ENCODE measurements around the gene PPA1. TPM values are rescaled to one million over a fixed set of nuclear protein-coding genes. Genes with fewer than 3 reads are reported as not detected.
"Not testable (repeated sequence)": the region's sequence is repeated elsewhere in the genome, so short reads cannot be mapped to it uniquely, and the experiment has no call there.

The PPA1 gene
- total RNA-seq, 1 experiment from 2014 or later: 225 TPM

DNA sequence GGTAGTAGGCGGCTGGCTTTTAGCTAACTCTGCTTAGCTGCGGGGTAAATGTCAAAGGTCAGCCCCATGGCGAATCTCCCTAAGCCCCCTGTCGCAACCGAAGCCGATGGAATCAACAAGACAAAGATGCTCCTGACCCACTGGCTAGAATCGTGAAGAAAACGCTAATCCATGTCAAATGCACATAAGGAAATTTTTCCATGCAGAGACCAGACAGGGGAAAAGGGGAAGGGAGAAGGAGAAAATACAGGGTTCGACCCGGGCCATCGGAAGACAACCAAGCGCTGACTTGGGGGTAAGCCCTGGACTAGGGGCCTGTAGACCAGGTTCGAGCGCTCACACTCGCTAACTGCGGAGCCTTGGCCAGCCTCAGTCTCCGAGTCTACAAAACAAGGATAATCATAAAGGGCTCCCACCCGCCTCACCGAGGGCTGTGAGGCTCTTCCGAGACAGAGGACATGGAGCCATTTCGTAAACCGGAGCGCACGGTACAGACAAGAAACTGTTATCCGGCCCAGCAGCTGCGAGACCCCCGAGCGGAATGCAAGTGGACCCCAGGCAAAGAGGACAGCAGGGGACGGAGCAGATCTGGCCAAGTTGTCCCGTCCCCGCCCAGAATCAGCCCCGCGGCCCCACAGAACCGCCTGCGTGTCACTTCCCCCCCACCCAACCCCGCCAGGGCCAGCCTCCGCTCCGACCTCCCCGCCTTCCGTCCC, 63.4 kb downstream of the PPA1 start:
- no peak for DNase-seq (ENCODE audit: low read depth)

DNA sequence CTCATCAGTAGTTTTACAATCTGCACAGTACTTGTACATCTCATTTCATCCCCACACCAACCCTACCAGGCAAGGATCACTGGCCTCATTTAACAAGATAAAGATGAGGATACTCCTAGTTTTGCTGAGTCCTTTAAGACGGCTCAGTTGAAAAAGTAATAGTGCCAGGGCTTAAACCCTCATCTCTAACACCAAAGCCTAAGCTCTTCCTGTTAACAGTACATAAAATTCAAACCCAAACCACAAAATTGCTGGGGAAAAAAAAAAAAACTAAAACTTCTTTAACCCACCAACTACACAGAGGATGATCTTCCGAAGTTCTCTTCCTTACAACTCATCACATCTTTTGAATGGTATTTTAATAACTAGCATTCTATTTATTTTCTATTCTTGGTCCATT, 64.2 kb downstream of the PPA1 start:
- DNase-seq (ENCODE audit: low read depth): no peak

GRCh38 chr10:70167246-70167645, 66.0 kb downstream of the PPA1 start:
- no peak for DNase-seq (ENCODE audit: low read depth)

DNA sequence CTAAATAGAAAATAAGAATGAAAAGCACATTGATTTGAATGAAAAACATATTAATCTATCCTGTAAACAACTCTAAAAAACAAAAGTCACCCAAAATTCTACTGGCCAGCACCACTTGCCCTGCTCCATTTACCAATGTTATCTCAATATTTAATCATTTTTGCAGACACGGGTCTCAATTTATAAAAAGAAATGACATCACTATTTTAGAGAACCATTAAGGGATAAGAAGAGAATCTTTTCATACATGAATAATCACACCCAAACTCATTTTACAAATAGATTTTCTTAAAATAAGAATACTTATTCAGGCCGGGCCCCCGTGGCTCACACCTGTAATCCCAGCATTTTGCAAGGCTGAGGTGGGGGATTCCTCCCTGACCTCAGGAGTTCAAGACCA, 66.8 kb downstream of the PPA1 start:
- DNase-seq (ENCODE audit: low read depth): no peak

DNA sequence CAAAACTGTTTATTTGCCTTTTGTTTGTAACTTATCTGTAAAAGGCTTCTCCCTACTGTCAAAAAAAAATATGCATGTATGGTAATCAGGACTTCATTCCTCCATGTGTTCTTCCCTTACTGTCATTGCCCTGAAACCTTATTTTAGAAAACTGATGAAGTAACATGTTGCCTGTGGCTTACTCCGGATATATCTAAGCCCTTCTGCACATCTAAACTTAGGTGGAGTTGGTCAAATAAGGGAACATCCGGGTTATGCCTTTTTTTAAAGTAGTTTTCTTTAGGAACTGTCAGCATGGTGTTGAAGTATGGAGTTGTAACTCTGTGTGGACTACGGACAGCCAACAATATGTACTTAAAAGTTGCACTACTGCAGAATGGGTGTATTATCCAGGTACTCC, 69.1 kb downstream of the PPA1 start:
- DNase-seq (ENCODE audit: low read depth): no peak

DNA sequence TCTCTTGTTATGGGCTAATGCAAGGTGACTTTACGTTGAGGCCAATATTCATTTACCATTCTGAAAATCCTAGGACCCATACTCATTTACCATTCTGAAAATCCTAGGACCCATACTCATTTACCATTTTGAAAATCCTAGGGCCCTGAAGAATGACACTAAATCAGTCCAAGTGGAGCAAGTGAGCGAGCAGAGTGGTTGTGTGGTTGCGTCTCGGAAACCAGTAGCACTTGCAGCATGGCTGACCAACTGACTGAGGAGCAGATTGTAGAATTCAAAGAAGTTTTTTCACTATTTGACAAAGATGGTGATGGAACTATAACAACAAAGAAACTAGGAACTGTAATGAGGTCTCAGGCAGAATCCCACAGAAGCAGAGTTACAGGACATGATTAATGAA, 69.8 kb downstream of the PPA1 start:
- DNase-seq (ENCODE audit: low read depth): no peak

DNA sequence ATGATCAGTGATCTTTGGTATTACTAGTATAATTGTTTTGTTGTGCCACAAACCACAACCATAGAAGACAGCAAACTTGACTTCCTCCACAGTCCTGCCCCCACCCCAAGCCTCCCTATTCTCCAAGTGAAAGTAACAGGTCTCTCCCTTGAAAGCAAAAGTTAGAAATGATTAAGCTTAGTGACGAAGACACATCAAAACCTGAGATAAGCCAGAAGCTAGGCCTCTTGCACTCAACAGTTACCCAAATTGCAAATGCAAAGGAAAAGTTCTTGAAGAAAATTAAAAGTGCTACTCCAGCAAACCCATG, 70.4 kb downstream of the PPA1 start:
- DNase-seq (ENCODE audit: low read depth): no peak

DNA sequence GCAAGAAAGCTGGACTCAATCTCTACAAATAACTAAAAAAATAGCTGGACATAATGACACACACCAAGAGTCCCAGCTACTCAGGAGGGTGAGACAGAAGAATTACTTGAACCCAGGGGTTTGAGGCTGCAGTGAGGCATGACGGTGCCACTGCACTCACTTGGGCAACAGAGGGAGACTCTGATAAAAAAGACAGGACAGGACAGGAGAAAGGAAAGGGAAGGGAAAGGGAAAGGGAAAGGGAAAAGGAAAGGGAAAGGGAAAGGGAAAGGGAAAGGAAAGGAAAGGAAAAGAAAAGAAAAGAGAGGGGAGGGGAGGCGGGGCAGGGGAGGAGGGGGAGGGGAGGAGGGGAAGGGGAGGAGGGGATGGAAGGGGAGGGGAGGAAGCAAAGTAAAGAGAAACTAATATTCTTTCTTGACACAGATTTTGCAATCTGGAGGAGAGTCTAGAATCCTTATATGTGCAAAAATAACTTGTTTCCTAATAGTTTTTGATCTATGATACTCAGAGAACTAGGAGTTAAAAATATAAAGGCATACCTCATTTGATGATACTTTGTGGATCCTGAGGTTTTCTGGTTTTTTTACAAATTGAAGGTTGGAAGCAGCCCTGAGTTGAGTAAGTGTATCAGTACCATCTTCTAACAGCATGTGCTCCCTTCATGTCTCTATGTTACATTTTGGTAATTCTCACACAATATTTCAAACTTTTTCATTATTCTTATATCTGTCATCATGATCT, 70.9 kb downstream of the PPA1 start:
- no peak for DNase-seq (ENCODE audit: low read depth)

DNA sequence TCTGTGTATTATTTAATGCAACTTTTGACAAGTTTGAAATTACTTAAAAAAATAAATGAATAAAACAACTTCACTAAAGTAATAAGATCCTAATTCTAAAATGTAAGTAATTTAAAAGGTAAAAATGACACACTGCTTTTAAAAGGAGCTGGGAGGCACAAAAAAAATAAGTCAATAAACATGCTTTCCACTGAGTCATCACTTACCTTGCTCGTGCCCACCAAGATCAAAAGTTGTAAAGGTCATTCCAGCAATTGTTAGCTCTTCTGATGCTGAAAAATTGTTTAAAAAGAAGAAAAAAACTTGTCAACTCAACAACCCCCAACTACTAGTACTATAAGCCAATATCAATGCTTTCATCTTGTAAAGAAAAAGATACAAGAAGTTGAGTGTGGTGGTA, 72.4 kb downstream of the PPA1 start:
- DNase-seq (ENCODE audit: low read depth): no peak

- DNase-seq (ENCODE audit: low read depth): not testable (repeated sequence)
Observed at GRCh38 chr10:70159366-70159765, 73.9 kb downstream of the PPA1 start.

DNA sequence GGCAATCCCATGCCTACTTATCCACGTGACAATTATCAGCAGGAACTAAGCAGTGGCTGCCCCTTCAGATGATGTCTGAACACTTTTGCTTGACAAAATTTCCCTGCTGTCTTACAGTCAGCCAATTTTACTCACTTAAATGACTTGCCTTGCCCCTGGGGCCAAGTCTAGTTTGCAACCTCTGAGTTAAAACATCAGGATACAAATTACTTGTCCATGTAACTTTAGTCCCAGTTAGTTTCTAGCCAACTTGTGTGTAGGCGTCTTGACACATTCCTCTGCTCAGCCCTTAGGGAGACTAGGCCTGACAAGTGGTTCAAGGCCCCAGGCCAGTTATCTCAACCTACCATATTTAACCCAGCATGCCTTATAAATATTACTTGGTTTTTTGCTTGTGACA, 75.1 kb downstream of the PPA1 start:
- DNase-seq (ENCODE audit: low read depth): no peak

- DNase-seq (ENCODE audit: low read depth): no peak
Observed at GRCh38 chr10:70155255-70155838, 77.9 kb downstream of the PPA1 start.

Other genes with a start within 250 kb of the PPA1 start
- gene MACROH2A2, start 180.6 kb downstream of the PPA1 start, total RNA-seq (2014; rRNA removed; shearing (Covaris generic)): 33.7 and 39.0 TPM in 2 replicates
- 6.5 and 7.0 TPM in 2 replicates for gene AIFM2, start 100.6 kb downstream of the PPA1 start, total RNA-seq (2014; rRNA removed; shearing (Covaris generic))
- gene TYSND1, start 86.7 kb downstream of the PPA1 start, total RNA-seq (2014; rRNA removed; shearing (Covaris generic)): 9.9 and 11.8 TPM in 2 replicates
- gene SAR1A, start 62.9 kb downstream of the PPA1 start, total RNA-seq (2014; rRNA removed; shearing (Covaris generic)): 59.2 and 77.9 TPM in 2 replicates
- under 0.01 TPM in 1 of 2 replicates, not detected in the other for gene NPFFR1, start 50.6 kb upstream of the PPA1 start, total RNA-seq (2014; rRNA removed; shearing (Covaris generic))
- gene LRRC20, start 149.2 kb upstream of the PPA1 start, total RNA-seq (2014; rRNA removed; shearing (Covaris generic)): 2.8 and 7.1 TPM in 2 replicates
- gene EIF4EBP2, start 170.7 kb upstream of the PPA1 start, total RNA-seq (2014; rRNA removed; shearing (Covaris generic)): 18.5 and 19.2 TPM in 2 replicates
- not detected in 2 replicates for gene NODAL, start 208.3 kb upstream of the PPA1 start, total RNA-seq (2014; rRNA removed; shearing (Covaris generic))
- gene PALD1, start 245.3 kb upstream of the PPA1 start, total RNA-seq (2014; rRNA removed; shearing (Covaris generic)): 0.92 and 1.9 TPM in 2 replicates